ENCODE results near the gene LITAF.
"Not testable (repeated sequence)": the region's sequence is repeated elsewhere in the genome, so short reads cannot be mapped to it uniquely, and the experiment has no call there.

Gene LITAF

GRCh38 chr16:11620243-11621003 lies 33.7 kb upstream of the LITAF start:
- no peak for DNase-seq

- peak; percentile 93 for DNase-seq
Observed at GRCh38 chr16:11619327-11619851, 32.7 kb upstream of the LITAF start.

- DNase-seq, result no peak
Observed at GRCh38 chr16:11618107-11618717, 31.5 kb upstream of the LITAF start.

- no peak for DNase-seq
Observed at GRCh38 chr16:11615748-11616447, 29.2 kb upstream of the LITAF start.

GRCh38 chr16:11614587-11615175 lies 28.0 kb upstream of the LITAF start:
- DNase-seq, result no peak

- DNase-seq, result peak; percentile 95
Observed at GRCh38 chr16:11613381-11614303, 26.9 kb upstream of the LITAF start.

- no peak for DNase-seq
Observed at GRCh38 chr16:11612665-11613025, 25.9 kb upstream of the LITAF start.

GRCh38 chr16:11611871-11612664 lies 25.3 kb upstream of the LITAF start:
- DNase-seq, result peak; percentile 70

- DNase-seq, result no peak
Observed at GRCh38 chr16:11610580-11610979, 23.9 kb upstream of the LITAF start.

- no peak for DNase-seq
Observed at GRCh38 chr16:11610121-11610505, 23.4 kb upstream of the LITAF start.

- no peak for DNase-seq
Observed at GRCh38 chr16:11609474-11610120, 22.9 kb upstream of the LITAF start.

GRCh38 chr16:11605891-11606290 lies 19.2 kb upstream of the LITAF start:
- DNase-seq, result no peak

GRCh38 chr16:11605564-11605886 lies 18.8 kb upstream of the LITAF start:
- DNase-seq, result no peak

- DNase-seq, result peak; percentile 98
Observed at GRCh38 chr16:11604783-11605563, 18.3 kb upstream of the LITAF start.

- not testable (repeated sequence) for DNase-seq
Observed at GRCh38 chr16:11604296-11604695, 17.6 kb upstream of the LITAF start.

GRCh38 chr16:11603331-11603750 lies 16.6 kb upstream of the LITAF start:
- DNase-seq, result no peak

- DNase-seq, result no peak
Observed at GRCh38 chr16:11602321-11602720, 15.6 kb upstream of the LITAF start.

- no peak for DNase-seq
Observed at GRCh38 chr16:11601911-11602310, 15.2 kb upstream of the LITAF start.

GRCh38 chr16:11601425-11601824 lies 14.7 kb upstream of the LITAF start:
- DNase-seq, result no peak

GRCh38 chr16:11599579-11599978 lies 12.9 kb upstream of the LITAF start:
- no peak for DNase-seq
